Neural progenitor cell (in vitro differentiated cells): Measurements from ENCODE around the gene PPM1F.

Experiments
- CTCF ChIP-seq: fragments of 200-600 bp; sonication (generic); IDR thresholded peaks from 2 replicates; pipeline ENCODE4 v1.5.1; 2017; ENCODE audit warnings: antibody characterized with exemption, mild to moderate bottlenecking
- EZH2phosphoT487 ChIP-seq: fragments of 200-600 bp; sonication (generic); IDR thresholded peaks from 2 replicates; pipeline ENCODE4 v1.6.1; 2017; ENCODE audit warnings: antibody characterized with exemption

- TF ChIP-seq CTCF: no peak
- no peak for TF ChIP-seq EZH2phosphoT487
Observed at GRCh38 chr22:21909871-21910270, 42.8 kb downstream of the PPM1F start.
